Transverse colon (tissue), 3 donors: ENCODE results near the gene CHSY1.

Experiments
- CTCF ChIP-seq, 5 experiments: fragments of 200-600 bp in 3 of 5; fragments of 450-650 bp in 2 of 5; sonication (generic) in 3 of 5; IDR thresholded peaks; 1 replicate in 2 of 5; 2 replicates in 3 of 5; pipeline ENCODE4 v1.5.1; 2016 to 2017; ENCODE audit warnings: antibody characterized with exemption in 5 of 5, inconsistent platforms in 3 of 5, mild to moderate bottlenecking in 2 of 5, moderate library complexity in 1 of 5
- EP300 ChIP-seq: sonication (generic); formaldehyde crosslinking; IDR thresholded peaks from one replicate; pipeline ENCODE4 v1.6.1; 2017; ENCODE audit warnings: antibody characterized with exemption, low read depth
- POLR2A ChIP-seq: fragments of 450-650 bp; IDR thresholded peaks from one replicate; pipeline ENCODE4 v1.6.1; 2016; ENCODE audit warnings: antibody characterized with exemption, mild to moderate bottlenecking, moderate library complexity

- TF ChIP-seq POLR2A = no peak
- no peak for TF ChIP-seq CTCF (IDR thresholded peaks at IDR 0.05)
- no peak for TF ChIP-seq EP300
Observed at GRCh38 chr15:101157721-101158120, 94.1 kb downstream of the CHSY1 start.
